ENCODE measurements around the gene PLPP4. TPM values are rescaled to one million over a fixed set of nuclear protein-coding genes. Genes with fewer than 3 reads are reported as not detected.

PLPP4 gene
- total and polyA plus RNA-seq, 11 donors: 0.29 TPM; not detected in 10

DNA sequence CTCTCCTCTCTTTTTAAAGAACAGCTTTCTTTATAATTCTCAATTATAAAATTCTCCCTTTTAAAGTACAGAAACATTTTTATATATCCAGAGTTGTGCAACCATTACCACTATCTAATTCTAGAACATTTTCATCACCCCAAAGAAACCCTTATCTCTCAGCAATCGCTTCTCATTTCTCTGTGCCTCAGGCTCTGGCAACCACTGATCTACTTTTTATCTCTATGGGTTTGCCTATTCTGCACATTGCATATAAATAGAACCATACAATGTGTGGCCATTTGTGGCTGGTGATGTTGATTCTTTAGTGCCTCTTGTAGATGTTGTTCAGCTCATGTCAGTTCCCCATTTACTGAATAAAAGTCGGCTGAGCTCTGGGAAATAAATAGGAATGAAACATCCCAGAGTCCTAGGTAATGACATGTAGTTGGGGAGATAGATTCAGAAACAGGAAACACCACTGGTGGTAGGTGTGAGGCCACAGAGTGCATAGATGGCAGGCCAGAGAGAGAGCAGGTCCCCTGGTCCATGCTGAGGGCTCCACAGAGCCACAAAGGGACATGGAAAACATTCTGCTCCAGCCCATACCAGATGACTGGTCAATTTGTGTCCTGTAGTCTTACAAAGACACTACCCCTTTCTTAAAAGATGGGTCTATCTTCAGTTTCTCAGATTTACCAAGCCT, 126.5 kb downstream of the PLPP4 start:
- H3K27me3 ChIP-seq: peaks cover 0 to 4% (median 0%) of the 10 kb centered on the region in 9 donors
- DNase-seq (no peak), ATAC-seq (no peak)
- TF ChIP-seq CTCF (IDR thresholded peaks at IDR 0.05) (no peak), POLR2A (IDR thresholded peaks at IDR 0.05) (no peak)
- no peak overlapping the region for H3K27ac ChIP-seq
- no peaks in the 10 kb centered on the region for H3K9me3 ChIP-seq
- intact Hi-C loops (cut with DNase I): no loop called here
- no peaks in the 10 kb centered on the region for H3K4me1 ChIP-seq
- no peak overlapping the region for H3K4me3 ChIP-seq
- WGBS, 4 donors: 58 to 72% (median 71%) methylated on average over 2 of the region's 2 CpGs
- H3K36me3 ChIP-seq: no peaks in the 10 kb centered on the region

DNA sequence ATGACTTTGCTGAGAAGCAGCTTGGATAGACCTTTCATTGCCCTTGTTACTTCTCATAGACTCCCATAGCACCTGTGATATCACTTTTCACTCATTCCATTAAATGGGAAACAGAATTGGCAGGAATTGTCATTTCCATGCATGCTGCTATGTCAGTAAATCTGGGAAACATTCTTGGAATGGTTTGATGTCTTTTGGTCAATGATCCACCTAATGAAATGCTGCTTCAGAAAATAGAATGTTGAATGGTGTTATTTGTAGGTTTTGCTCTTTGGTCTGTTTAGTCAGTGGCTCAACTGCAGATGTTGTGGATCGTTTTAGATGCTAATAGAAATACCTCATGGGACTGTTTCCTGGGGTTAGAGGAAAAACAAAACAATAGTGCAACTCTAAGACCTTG, 127.8 kb downstream of the PLPP4 start:
- no peaks in the 10 kb centered on the region for H3K9me3 ChIP-seq
- H3K4me1 ChIP-seq: no peaks in the 10 kb centered on the region
- intact Hi-C loops (cut with DNase I): no loop called here
- H3K27me3 ChIP-seq: peaks cover 0 to 4% (median 0%) of the 10 kb centered on the region in 9 donors
- 29 to 52% (median 43%) methylated on average over 1 of the region's 1 CpG for WGBS, 4 donors
- H3K27ac ChIP-seq: no peak overlapping the region
- DNase-seq (no peak), ATAC-seq (no peak)
- no peak overlapping the region for H3K4me3 ChIP-seq
- no peaks in the 10 kb centered on the region for H3K36me3 ChIP-seq
- TF ChIP-seq CTCF (IDR thresholded peaks at IDR 0.05) (no peak), POLR2A (IDR thresholded peaks at IDR 0.05) (no peak)

DNA sequence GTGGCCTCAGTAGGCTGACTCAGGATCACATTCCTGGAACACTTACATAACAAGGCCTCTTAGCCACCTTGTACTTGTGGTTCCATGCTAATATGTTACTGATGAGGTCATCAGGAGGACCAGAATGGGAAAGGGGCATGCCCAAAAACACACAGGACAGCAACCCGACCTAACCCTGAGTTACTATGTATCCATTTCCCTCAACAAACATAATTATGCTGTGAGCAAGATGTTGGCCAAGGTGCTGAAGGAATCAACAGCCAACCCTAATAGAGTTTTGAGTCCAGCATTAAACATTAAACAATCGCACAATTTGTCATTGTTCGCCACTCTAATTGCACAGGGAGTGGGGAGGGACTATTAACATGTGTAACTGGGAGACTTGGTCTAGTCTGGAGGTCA, 129.4 kb downstream of the PLPP4 start:
- no peaks in the 10 kb centered on the region for H3K36me3 ChIP-seq

GRCh38 chr10:120587061-120587460, 130.0 kb downstream of the PLPP4 start:
- Histone ChIP-seq H3K27me3 (peaks cover 0 to 4% (median 0%) of the 10 kb centered on the region in 9 donors), H3K27ac (no peak overlapping the region), H3K4me1 (no peaks in the 10 kb centered on the region), H3K36me3 (no peaks in the 10 kb centered on the region), H3K4me3 (no peak overlapping the region), H3K9me3 (no peaks in the 10 kb centered on the region)
- intact Hi-C loops (cut with DNase I): no loop called here
- no peak for DNase-seq
- no peak for ATAC-seq
- 80 to 89% (median 85%) methylated on average over 5 of the region's 5 CpGs for WGBS, 4 donors
- TF ChIP-seq CTCF (IDR thresholded peaks at IDR 0.05): no peak
- no peak for TF ChIP-seq POLR2A (IDR thresholded peaks at IDR 0.05)

More for the DNA sequence above, 129.4 kb downstream of the PLPP4 start:
- intact Hi-C loops (cut with DNase I): no loop called here
- peaks cover 0 to 4% (median 0%) of the 10 kb centered on the region in 9 donors for H3K27me3 ChIP-seq
- H3K27ac ChIP-seq: no peak overlapping the region
- H3K9me3 ChIP-seq: no peaks in the 10 kb centered on the region
- DNase-seq: no peak
- ATAC-seq: no peak
- H3K4me1 ChIP-seq: no peaks in the 10 kb centered on the region
- no peak overlapping the region for H3K4me3 ChIP-seq
- TF ChIP-seq POLR2A (IDR thresholded peaks at IDR 0.05) (no peak), CTCF (IDR thresholded peaks at IDR 0.05) (no peak)
- 79 to 88% (median 81%) methylated on average over 3 of the region's 3 CpGs for WGBS, 4 donors
